ENCODE results near the gene NCAM2.

The NCAM2 gene

GRCh38 chr21:21238629-21239400 lies 240.6 kb downstream of the NCAM2 start:
- Mint-ChIP-seq H3K36me3 (no peaks in the 10 kb centered on the region), H3K4me1 (no peaks in the 10 kb centered on the region), H3K9me3 (no peaks in the 10 kb centered on the region), H3K4me3 (no peak overlapping the region), H3K27me3 (no peaks in the 10 kb centered on the region), H3K27ac (no peak overlapping the region)

- no peaks in the 10 kb centered on the region for H3K4me1 Mint-ChIP-seq
- H3K27ac Mint-ChIP-seq, result no peak overlapping the region
Measured at GRCh38 chr21:21241391-21241790, 243.2 kb downstream of the NCAM2 start.

GRCh38 chr21:21246007-21246406 lies 247.8 kb downstream of the NCAM2 start:
- Mint-ChIP-seq H3K4me1 (no peaks in the 10 kb centered on the region), H3K9me3 (peaks cover 6% of the 10 kb centered on the region), H3K4me3 (no peak overlapping the region), H3K36me3 (no peaks in the 10 kb centered on the region), H3K27ac (no peak overlapping the region), H3K27me3 (no peaks in the 10 kb centered on the region)

More at GRCh38 chr21:21241391-21241790, 243.2 kb downstream of the NCAM2 start:
- peaks cover 6% of the 10 kb centered on the region for H3K9me3 Mint-ChIP-seq
- H3K36me3 Mint-ChIP-seq, result no peaks in the 10 kb centered on the region
- H3K4me3 Mint-ChIP-seq, result no peak overlapping the region
- H3K27me3 Mint-ChIP-seq, result no peaks in the 10 kb centered on the region

GRCh38 chr21:21247424-21247823 lies 249.2 kb downstream of the NCAM2 start:
- Mint-ChIP-seq H3K9me3 (peaks cover 6% of the 10 kb centered on the region), H3K27ac (no peak overlapping the region), H3K4me1 (no peaks in the 10 kb centered on the region), H3K4me3 (no peak overlapping the region), H3K36me3 (no peaks in the 10 kb centered on the region), H3K27me3 (no peaks in the 10 kb centered on the region)

GRCh38 chr21:21262048-21262447 lies 263.8 kb downstream of the NCAM2 start:
- Mint-ChIP-seq H3K9me3 (peaks cover 9% of the 10 kb centered on the region), H3K4me1 (no peaks in the 10 kb centered on the region), H3K4me3 (no peak overlapping the region), H3K27me3 (no peaks in the 10 kb centered on the region), H3K36me3 (peaks cover 1% of the 10 kb centered on the region), H3K27ac (no peak overlapping the region)

- peaks cover 7% of the 10 kb centered on the region for H3K9me3 Mint-ChIP-seq
- no peaks in the 10 kb centered on the region for H3K36me3 Mint-ChIP-seq
- no peaks in the 10 kb centered on the region for H3K27me3 Mint-ChIP-seq
- no peak overlapping the region for H3K4me3 Mint-ChIP-seq
- H3K27ac Mint-ChIP-seq, result no peak overlapping the region
- H3K4me1 Mint-ChIP-seq, result no peaks in the 10 kb centered on the region
Measured at GRCh38 chr21:21268061-21268471, 269.9 kb downstream of the NCAM2 start.

- Mint-ChIP-seq H3K9me3 (peaks cover 10% of the 10 kb centered on the region), H3K4me1 (no peaks in the 10 kb centered on the region), H3K27ac (no peak overlapping the region), H3K4me3 (no peak overlapping the region), H3K27me3 (no peaks in the 10 kb centered on the region), H3K36me3 (no peaks in the 10 kb centered on the region)
Measured at GRCh38 chr21:21268885-21269284, 270.7 kb downstream of the NCAM2 start.

- Mint-ChIP-seq H3K27me3 (no peaks in the 10 kb centered on the region), H3K9me3 (peaks cover 10% of the 10 kb centered on the region), H3K4me1 (no peaks in the 10 kb centered on the region), H3K36me3 (no peaks in the 10 kb centered on the region), H3K4me3 (no peak overlapping the region), H3K27ac (no peak overlapping the region)
Measured at GRCh38 chr21:21279193-21279901, 281.1 kb downstream of the NCAM2 start.

GRCh38 chr21:21283810-21284209 lies 285.6 kb downstream of the NCAM2 start:
- peaks cover 4% of the 10 kb centered on the region for H3K9me3 Mint-ChIP-seq
- H3K27ac Mint-ChIP-seq, result no peak overlapping the region
- H3K36me3 Mint-ChIP-seq, result no peaks in the 10 kb centered on the region
- H3K4me3 Mint-ChIP-seq, result no peak overlapping the region
- no peaks in the 10 kb centered on the region for H3K27me3 Mint-ChIP-seq
- H3K4me1 Mint-ChIP-seq, result no peaks in the 10 kb centered on the region

- H3K9me3 Mint-ChIP-seq, result peaks cover 3% of the 10 kb centered on the region
- H3K27ac Mint-ChIP-seq, result no peak overlapping the region
Measured at GRCh38 chr21:21286170-21286798, 288.1 kb downstream of the NCAM2 start.

GRCh38 chr21:21290751-21291150 lies 292.5 kb downstream of the NCAM2 start:
- H3K9me3 Mint-ChIP-seq, result peaks cover 11% of the 10 kb centered on the region
- H3K4me3 Mint-ChIP-seq, result no peak overlapping the region
- no peaks in the 10 kb centered on the region for H3K4me1 Mint-ChIP-seq
- H3K27me3 Mint-ChIP-seq, result no peaks in the 10 kb centered on the region
- H3K27ac Mint-ChIP-seq, result no peak overlapping the region
- H3K36me3 Mint-ChIP-seq, result no peaks in the 10 kb centered on the region

More at GRCh38 chr21:21286170-21286798, 288.1 kb downstream of the NCAM2 start:
- no peak overlapping the region for H3K4me3 Mint-ChIP-seq
- no peaks in the 10 kb centered on the region for H3K4me1 Mint-ChIP-seq
- no peaks in the 10 kb centered on the region for H3K36me3 Mint-ChIP-seq
- no peaks in the 10 kb centered on the region for H3K27me3 Mint-ChIP-seq

GRCh38 chr21:21291883-21292569 lies 293.8 kb downstream of the NCAM2 start:
- Mint-ChIP-seq H3K27ac (no peak overlapping the region), H3K4me1 (no peaks in the 10 kb centered on the region), H3K4me3 (no peak overlapping the region), H3K36me3 (no peaks in the 10 kb centered on the region), H3K9me3 (peaks cover 11% of the 10 kb centered on the region), H3K27me3 (no peaks in the 10 kb centered on the region)

GRCh38 chr21:21295303-21295702 lies 297.1 kb downstream of the NCAM2 start:
- no peaks in the 10 kb centered on the region for H3K4me1 Mint-ChIP-seq
- H3K36me3 Mint-ChIP-seq, result no peaks in the 10 kb centered on the region
- no peaks in the 10 kb centered on the region for H3K27me3 Mint-ChIP-seq
- H3K9me3 Mint-ChIP-seq, result peaks cover 8% of the 10 kb centered on the region
- H3K4me3 Mint-ChIP-seq, result no peak overlapping the region
- no peak overlapping the region for H3K27ac Mint-ChIP-seq

- Mint-ChIP-seq H3K4me3 (no peak overlapping the region), H3K36me3 (no peaks in the 10 kb centered on the region), H3K4me1 (no peaks in the 10 kb centered on the region), H3K9me3 (peaks cover 8% of the 10 kb centered on the region), H3K27ac (no peak overlapping the region), H3K27me3 (no peaks in the 10 kb centered on the region)
Measured at GRCh38 chr21:21297211-21297610, 299.0 kb downstream of the NCAM2 start.

- Mint-ChIP-seq H3K4me1 (no peaks in the 10 kb centered on the region), H3K4me3 (no peak overlapping the region), H3K36me3 (no peaks in the 10 kb centered on the region), H3K27ac (no peak overlapping the region), H3K27me3 (no peaks in the 10 kb centered on the region), H3K9me3 (no peaks in the 10 kb centered on the region)
Measured at GRCh38 chr21:21301013-21301412, 302.8 kb downstream of the NCAM2 start.

Measured in activated naive CD4-positive, alpha-beta T cell treated with anti-CD3 and anti-CD28 coated beads, Interleukin-2, amount 50 U/mL, for 24 hours (primary cell).